Measurements from ENCODE around the gene BNIP3.

Gene BNIP3

GRCh38 chr10:131929122-131929845, 52.4 kb downstream of the BNIP3 start:
- no peak overlapping the region for H3K4me3 ChIP-seq (ENCODE audit: low read depth, low read length)
- in situ Hi-C loops (cut with HindIII; ENCODE audit: low sequenced_read_pairs) = no loop called here
- TF ChIP-seq, protein P1, sequence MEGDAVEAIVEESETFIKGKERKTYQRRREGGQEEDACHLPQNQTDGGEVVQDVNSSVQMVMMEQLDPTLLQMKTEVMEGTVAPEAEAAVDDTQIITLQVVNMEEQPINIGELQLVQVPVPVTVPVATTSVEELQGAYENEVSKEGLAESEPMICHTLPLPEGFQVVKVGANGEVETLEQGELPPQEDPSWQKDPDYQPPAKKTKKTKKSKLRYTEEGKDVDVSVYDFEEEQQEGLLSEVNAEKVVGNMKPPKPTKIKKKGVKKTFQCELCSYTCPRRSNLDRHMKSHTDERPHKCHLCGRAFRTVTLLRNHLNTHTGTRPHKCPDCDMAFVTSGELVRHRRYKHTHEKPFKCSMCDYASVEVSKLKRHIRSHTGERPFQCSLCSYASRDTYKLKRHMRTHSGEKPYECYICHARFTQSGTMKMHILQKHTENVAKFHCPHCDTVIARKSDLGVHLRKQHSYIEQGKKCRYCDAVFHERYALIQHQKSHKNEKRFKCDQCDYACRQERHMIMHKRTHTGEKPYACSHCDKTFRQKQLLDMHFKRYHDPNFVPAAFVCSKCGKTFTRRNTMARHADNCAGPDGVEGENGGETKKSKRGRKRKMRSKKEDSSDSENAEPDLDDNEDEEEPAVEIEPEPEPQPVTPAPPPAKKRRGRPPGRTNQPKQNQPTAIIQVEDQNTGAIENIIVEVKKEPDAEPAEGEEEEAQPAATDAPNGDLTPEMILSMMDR (IDR thresholded peaks at IDR 0.05; ENCODE audit: low read depth, low read length, missing control alignments) = no peak
- DNase-seq (ENCODE audit: low read depth) = no peak

DNA sequence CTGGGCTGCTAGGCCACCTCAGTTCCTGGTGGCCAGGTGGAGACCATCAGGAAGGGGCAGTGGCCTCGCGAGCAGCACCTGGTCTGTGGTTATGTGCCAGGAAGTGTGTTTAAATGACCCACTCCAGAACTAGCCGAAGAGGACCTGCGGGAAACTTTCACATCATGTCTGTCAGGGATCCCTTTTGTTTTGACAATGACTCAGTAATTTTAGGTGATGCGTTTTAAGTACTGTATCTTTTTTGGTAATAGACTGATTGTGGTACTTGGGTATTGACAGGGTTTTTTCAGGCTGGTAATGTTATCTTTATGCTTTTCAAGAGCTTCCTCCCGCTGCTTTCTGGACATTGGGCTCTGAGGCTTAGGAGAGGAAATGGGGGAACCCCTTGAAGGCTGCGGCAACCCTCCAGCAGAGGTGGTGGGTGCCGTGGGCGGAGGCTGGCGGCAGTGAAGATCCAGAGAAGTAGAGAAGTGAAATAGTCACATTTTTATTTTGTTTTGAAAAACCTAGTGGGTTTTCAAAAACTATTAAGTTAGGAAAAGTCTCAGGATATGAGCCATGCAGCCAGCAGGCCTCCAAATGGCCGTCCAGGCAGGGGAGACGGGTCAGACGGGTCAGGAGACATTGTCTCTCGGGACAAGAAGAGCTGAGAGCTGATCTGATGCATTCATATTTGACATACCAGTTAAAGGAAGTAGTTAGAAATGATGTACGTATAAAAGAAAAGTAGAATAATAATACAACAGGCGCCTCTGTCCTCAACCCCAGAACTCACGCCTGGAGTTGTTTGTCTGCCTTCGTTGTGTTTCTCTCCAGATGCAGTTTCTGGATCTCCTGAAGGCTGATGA, 53.3 kb downstream of the BNIP3 start:
- no peak for DNase-seq (ENCODE audit: low read depth)
- in situ Hi-C loops (cut with HindIII; ENCODE audit: low sequenced_read_pairs) = no loop called here
- H3K4me3 ChIP-seq (ENCODE audit: low read depth, low read length) = no peak overlapping the region

DNA sequence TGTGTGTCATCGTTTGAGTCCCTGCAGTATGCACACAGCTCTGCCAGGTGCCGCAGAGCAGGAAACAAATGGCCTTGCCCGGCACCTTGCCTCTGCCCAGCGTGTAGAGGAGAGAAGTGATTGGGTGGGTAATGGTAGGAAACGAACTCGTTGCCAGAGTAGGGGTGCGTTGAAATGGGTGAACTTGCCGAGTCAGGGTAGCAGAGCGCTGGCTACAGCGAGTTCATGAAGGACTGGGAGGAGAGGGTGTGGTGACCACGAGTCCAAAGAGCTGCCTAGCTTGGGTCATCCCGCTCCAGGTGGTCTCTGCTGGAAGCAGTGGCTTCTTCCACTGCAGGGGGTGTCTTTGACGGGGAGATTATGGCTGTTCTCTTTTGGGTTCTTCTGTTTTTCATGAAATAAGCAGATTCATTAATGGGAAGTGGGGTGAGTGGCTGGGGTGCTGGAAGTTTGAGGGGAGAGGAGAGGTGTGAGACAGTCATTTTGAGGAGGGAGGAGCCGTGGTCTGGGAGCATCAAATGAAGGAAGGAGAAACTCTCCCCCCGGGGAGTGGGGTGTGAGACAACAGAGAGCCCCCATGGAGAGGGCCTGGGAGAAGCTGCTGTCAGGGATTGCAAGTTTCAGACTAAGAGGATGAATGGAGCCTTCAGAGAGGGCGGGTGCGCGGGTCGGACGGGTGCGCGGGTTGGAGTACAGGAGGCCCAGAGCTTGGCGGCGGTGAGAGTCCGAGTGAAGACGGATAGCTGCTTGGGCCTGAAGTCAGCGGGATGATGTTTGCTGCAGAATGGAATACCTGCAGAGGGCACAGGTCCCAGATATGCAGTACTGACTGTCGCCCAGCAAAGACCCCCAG, 54.8 kb downstream of the BNIP3 start:
- no peak overlapping the region for H3K4me3 ChIP-seq (ENCODE audit: low read depth, low read length)
- DNase-seq (ENCODE audit: low read depth) = no peak
- TF ChIP-seq, protein P1 (IDR thresholded peaks at IDR 0.05; ENCODE audit: low read depth, low read length, missing control alignments) = no peak
- in situ Hi-C loops (cut with HindIII; ENCODE audit: low sequenced_read_pairs) = no loop called here

More for the DNA sequence above, 53.3 kb downstream of the BNIP3 start:
- TF ChIP-seq, protein P1 (IDR thresholded peaks at IDR 0.05; ENCODE audit: low read depth, low read length, missing control alignments) = no peak

DNA sequence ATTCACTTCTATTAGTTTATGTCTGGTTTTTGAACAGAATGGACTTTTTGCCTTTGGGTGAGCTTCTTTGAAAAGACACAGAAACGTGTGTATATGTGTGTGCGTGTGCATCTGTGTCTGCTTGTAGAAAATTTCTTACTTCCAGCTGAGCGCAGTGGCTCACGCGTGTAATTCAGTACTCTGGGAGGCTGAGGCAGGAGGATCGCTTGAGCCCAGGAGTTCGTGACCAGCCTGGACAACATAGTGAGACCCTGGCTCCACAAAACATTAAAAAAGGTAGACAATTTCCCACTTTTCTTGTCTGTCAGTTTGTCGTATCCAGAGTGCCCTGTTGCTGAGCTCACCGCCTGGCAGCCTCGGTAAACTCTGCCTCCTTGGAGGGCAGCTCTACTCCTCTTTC, 55.5 kb downstream of the BNIP3 start:
- DNase-seq (ENCODE audit: low read depth) = no peak
- TF ChIP-seq, protein P1 (IDR thresholded peaks at IDR 0.05; ENCODE audit: low read depth, low read length, missing control alignments) = no peak
- no peak overlapping the region for H3K4me3 ChIP-seq (ENCODE audit: low read depth, low read length)
- in situ Hi-C loops (cut with HindIII; ENCODE audit: low sequenced_read_pairs) = no loop called here

- no peak for DNase-seq (ENCODE audit: low read depth)
- no peak overlapping the region for H3K4me3 ChIP-seq (ENCODE audit: low read depth, low read length)
- in situ Hi-C loops (cut with HindIII; ENCODE audit: low sequenced_read_pairs) = no loop called here
- TF ChIP-seq, protein P1 (IDR thresholded peaks at IDR 0.05; ENCODE audit: low read depth, low read length, missing control alignments) = no peak
Measured at GRCh38 chr10:131925716-131926115, 56.0 kb downstream of the BNIP3 start.

DNA sequence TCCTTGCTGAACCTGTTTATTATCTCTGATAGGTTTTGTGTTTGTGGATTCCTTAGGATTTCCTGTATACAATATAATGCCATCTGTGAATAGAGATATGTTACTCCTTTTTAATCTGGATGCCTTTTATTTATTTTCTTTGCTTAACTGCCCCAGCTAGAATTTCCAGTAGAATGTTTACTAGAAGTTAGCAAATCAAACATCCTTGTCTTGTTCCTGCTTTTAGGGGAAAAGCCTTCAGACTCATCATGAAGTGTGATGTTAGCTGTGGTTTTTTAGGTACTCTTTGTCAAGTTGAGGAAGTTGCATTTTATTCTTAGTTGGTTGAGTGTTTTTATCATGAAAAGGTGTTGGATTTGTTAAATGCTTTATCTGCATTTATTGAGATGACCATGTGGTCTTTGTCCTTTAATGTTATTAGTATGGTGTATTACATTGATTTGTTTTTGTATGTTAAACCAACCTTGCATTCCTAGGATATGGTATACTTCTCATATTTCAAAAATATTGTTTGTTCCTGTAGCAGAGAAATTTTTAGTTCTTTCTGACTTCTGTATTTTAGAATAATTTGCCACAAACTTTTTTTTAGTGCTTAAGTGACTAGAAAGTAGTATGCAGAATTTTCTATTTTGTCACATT, 56.6 kb downstream of the BNIP3 start:
- in situ Hi-C loops (cut with HindIII; ENCODE audit: low sequenced_read_pairs) = no loop called here
- H3K4me3 ChIP-seq (ENCODE audit: low read depth, low read length) = no peak overlapping the region
- TF ChIP-seq, protein P1 (IDR thresholded peaks at IDR 0.05; ENCODE audit: low read depth, low read length, missing control alignments) = no peak
- DNase-seq (ENCODE audit: low read depth) = no peak

All from astrocyte of the cerebellum (primary cell).